ENCODE data around the gene FAT1. TPM values are rescaled to one million over a fixed set of nuclear protein-coding genes. Genes with fewer than 3 reads are reported as not detected.

Gene FAT1
- total RNA-seq, 1 donor from 2014 or later: 67.7 TPM

GRCh38 chr4:186717556-186717955 is 6.1 kb downstream of the FAT1 start:
- no peaks in the 10 kb centered on the region for H3K4me1 Mint-ChIP-seq (ENCODE audit: unreplicated experiment)
- peaks cover 6% of the 10 kb centered on the region for H3K36me3 Mint-ChIP-seq (ENCODE audit: low read depth, unreplicated experiment)
- H3K27me3 Mint-ChIP-seq (ENCODE audit: unreplicated experiment): peaks cover 1% of the 10 kb centered on the region
- H3K4me3 Mint-ChIP-seq (ENCODE audit: unreplicated experiment): no peak overlapping the region
- TF ChIP-seq, protein P1, sequence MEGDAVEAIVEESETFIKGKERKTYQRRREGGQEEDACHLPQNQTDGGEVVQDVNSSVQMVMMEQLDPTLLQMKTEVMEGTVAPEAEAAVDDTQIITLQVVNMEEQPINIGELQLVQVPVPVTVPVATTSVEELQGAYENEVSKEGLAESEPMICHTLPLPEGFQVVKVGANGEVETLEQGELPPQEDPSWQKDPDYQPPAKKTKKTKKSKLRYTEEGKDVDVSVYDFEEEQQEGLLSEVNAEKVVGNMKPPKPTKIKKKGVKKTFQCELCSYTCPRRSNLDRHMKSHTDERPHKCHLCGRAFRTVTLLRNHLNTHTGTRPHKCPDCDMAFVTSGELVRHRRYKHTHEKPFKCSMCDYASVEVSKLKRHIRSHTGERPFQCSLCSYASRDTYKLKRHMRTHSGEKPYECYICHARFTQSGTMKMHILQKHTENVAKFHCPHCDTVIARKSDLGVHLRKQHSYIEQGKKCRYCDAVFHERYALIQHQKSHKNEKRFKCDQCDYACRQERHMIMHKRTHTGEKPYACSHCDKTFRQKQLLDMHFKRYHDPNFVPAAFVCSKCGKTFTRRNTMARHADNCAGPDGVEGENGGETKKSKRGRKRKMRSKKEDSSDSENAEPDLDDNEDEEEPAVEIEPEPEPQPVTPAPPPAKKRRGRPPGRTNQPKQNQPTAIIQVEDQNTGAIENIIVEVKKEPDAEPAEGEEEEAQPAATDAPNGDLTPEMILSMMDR (IDR thresholded peaks at IDR 0.05; ENCODE audit: unreplicated experiment): no peak
- no peaks in the 10 kb centered on the region for H3K9me3 Mint-ChIP-seq (ENCODE audit: unreplicated experiment)
- H3K27ac Mint-ChIP-seq (ENCODE audit: unreplicated experiment): no peak overlapping the region
- DNase-seq (ENCODE audit: low spot score): no peak

- TF ChIP-seq, protein P1 (IDR thresholded peaks at IDR 0.05; ENCODE audit: unreplicated experiment): no peak
- Mint-ChIP-seq H3K27ac (ENCODE audit: unreplicated experiment) (no peak overlapping the region), H3K4me3 (ENCODE audit: unreplicated experiment) (no peak overlapping the region), H3K36me3 (ENCODE audit: low read depth, unreplicated experiment) (peaks cover 6% of the 10 kb centered on the region), H3K4me1 (ENCODE audit: unreplicated experiment) (no peaks in the 10 kb centered on the region), H3K9me3 (ENCODE audit: unreplicated experiment) (no peaks in the 10 kb centered on the region), H3K27me3 (ENCODE audit: unreplicated experiment) (peaks cover 1% of the 10 kb centered on the region)
- no peak for DNase-seq (ENCODE audit: low spot score)
Observed at GRCh38 chr4:186715077-186715476, 8.6 kb downstream of the FAT1 start.

- Mint-ChIP-seq H3K4me3 (ENCODE audit: unreplicated experiment) (no peak overlapping the region), H3K27ac (ENCODE audit: unreplicated experiment) (no peak overlapping the region), H3K27me3 (ENCODE audit: unreplicated experiment) (peaks cover 1% of the 10 kb centered on the region), H3K9me3 (ENCODE audit: unreplicated experiment) (no peaks in the 10 kb centered on the region), H3K36me3 (ENCODE audit: low read depth, unreplicated experiment) (peaks cover 10% of the 10 kb centered on the region), H3K4me1 (ENCODE audit: unreplicated experiment) (no peaks in the 10 kb centered on the region)
- TF ChIP-seq, protein P1 (IDR thresholded peaks at IDR 0.05; ENCODE audit: unreplicated experiment): no peak
- DNase-seq (ENCODE audit: low spot score): no peak
Observed at GRCh38 chr4:186714006-186714675, 9.5 kb downstream of the FAT1 start.

GRCh38 chr4:186712690-186713089 is 11.0 kb downstream of the FAT1 start:
- no peaks in the 10 kb centered on the region for H3K9me3 Mint-ChIP-seq (ENCODE audit: unreplicated experiment)
- no peaks in the 10 kb centered on the region for H3K4me1 Mint-ChIP-seq (ENCODE audit: unreplicated experiment)
- no peak for DNase-seq (ENCODE audit: low spot score)
- no peak overlapping the region for H3K27ac Mint-ChIP-seq (ENCODE audit: unreplicated experiment)
- H3K36me3 Mint-ChIP-seq (ENCODE audit: low read depth, unreplicated experiment): peaks cover 12% of the 10 kb centered on the region
- H3K27me3 Mint-ChIP-seq (ENCODE audit: unreplicated experiment): peaks cover 1% of the 10 kb centered on the region
- TF ChIP-seq, protein P1 (IDR thresholded peaks at IDR 0.05; ENCODE audit: unreplicated experiment): no peak
- H3K4me3 Mint-ChIP-seq (ENCODE audit: unreplicated experiment): no peak overlapping the region

DNA sequence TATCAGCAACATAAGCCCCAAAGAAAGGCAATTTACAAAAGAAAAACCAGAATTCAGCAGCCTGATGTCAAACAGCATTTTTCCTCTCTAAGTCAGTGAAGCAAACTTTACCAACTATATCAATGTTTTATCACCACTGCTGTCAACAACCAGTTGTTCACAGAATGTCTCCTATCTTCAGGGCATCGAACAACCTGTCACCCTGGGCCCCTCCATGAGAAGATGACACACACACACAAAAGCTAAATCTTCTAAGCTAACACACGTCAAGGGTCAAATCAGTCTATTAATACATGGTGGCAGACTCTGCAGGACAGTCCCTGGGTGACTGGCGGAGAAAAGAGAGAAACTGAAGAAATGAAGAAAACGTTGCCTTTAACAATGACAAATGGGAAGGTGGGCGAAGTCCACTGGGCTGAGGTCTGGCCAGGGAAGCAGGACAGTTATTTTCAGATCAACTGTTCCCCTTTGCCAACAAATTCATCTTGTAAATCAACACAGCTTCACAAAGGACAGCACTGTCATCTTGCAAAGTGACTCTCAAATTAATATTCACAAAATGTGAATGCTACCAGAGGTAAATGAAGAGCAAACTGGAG is 13.0 kb downstream of the FAT1 start:
- Mint-ChIP-seq H3K4me1 (ENCODE audit: unreplicated experiment) (no peaks in the 10 kb centered on the region), H3K27ac (ENCODE audit: unreplicated experiment) (no peak overlapping the region), H3K4me3 (ENCODE audit: unreplicated experiment) (no peak overlapping the region), H3K9me3 (ENCODE audit: unreplicated experiment) (no peaks in the 10 kb centered on the region), H3K36me3 (ENCODE audit: low read depth, unreplicated experiment) (peaks cover 23% of the 10 kb centered on the region), H3K27me3 (ENCODE audit: unreplicated experiment) (peaks cover 1% of the 10 kb centered on the region)
- TF ChIP-seq, protein P1 (IDR thresholded peaks at IDR 0.05; ENCODE audit: unreplicated experiment): no peak
- no peak for DNase-seq (ENCODE audit: low spot score)
